Measurements from ENCODE around the gene WDR76. TPM values are rescaled to one million over a fixed set of nuclear protein-coding genes. Genes with fewer than 3 reads are reported as not detected.
A peak's percentile ranks its signal among the peaks of the same experiment; 100 is the strongest.

The WDR76 gene
- total RNA-seq, 1 experiment from 2014 or later, result 27.2 TPM

- H3K4me1 ChIP-seq (replicated peaks; ENCODE audit: insufficient read depth), result peaks cover 18% of the 10 kb centered on the region
- no peak for DNase-seq
- H3K4me2 ChIP-seq, result no peak overlapping the region
- POLR2A ChIA-PET (ENCODE audit: unreplicated experiment), result no interaction called here
- H3K36me3 ChIP-seq (ENCODE audit: low read depth), result no peaks in the 10 kb centered on the region
- intact Hi-C loops (cut with micrococcal nuclease; ENCODE audit: unreplicated experiment), result no loop called here
- CTCF ChIA-PET, result no interaction called here
- H2AFZ ChIP-seq, result no peak overlapping the region
- H3K27me3 ChIP-seq (ENCODE audit: insufficient read depth, low read depth), result no peaks in the 10 kb centered on the region
- no peak overlapping the region for H3K27ac ChIP-seq
- H3K9me2 ChIP-seq (ENCODE audit: insufficient read depth), result no peaks in the 10 kb centered on the region
- no peaks in the 10 kb centered on the region for H4K20me1 ChIP-seq (ENCODE audit: insufficient read depth)
- no peak for TF ChIP-seq EZH2 (IDR thresholded peaks at IDR 0.05; ENCODE audit: low read depth)
- TF ChIP-seq CTCF (conservative IDR thresholded peaks at IDR 0.05), result no peak
- H3K79me2 ChIP-seq (ENCODE audit: low read depth), result no peaks in the 10 kb centered on the region
- no peaks in the 10 kb centered on the region for H3K9me3 ChIP-seq (ENCODE audit: insufficient read depth, low read depth)
- H3K4me3 ChIP-seq, result no peak overlapping the region
- H3F3A ChIP-seq (ENCODE audit: insufficient read depth, low read depth), result peaks cover 3% of the 10 kb centered on the region; the same call in 1 of the 2 replicates
- BruUV-seq (replicated peaks), result no TSS peak
These were observed 85.4 kb downstream of the WDR76 start for GRCh38 chr15:43912208-43912607.

- Histone ChIP-seq H4K20me1 (ENCODE audit: insufficient read depth) (no peaks in the 10 kb centered on the region), H3K36me3 (ENCODE audit: low read depth) (no peaks in the 10 kb centered on the region), H3K9me3 (ENCODE audit: insufficient read depth, low read depth) (no peaks in the 10 kb centered on the region), H3K27me3 (ENCODE audit: insufficient read depth, low read depth) (no peaks in the 10 kb centered on the region), H3K27ac (no peak overlapping the region), H3K4me3 (no peak overlapping the region), H3K79me2 (ENCODE audit: low read depth) (no peaks in the 10 kb centered on the region), H3F3A (ENCODE audit: insufficient read depth, low read depth) (peaks cover 3% of the 10 kb centered on the region; the same call in 1 of the 2 replicates), H2AFZ (no peak overlapping the region), H3K4me1 (replicated peaks; ENCODE audit: insufficient read depth) (peaks cover 18% of the 10 kb centered on the region), H3K4me2 (peak overlapping the region; percentile 9; the same call in 1 of the 2 replicates), H3K9me2 (ENCODE audit: insufficient read depth) (no peaks in the 10 kb centered on the region)
- no TSS peak for BruUV-seq (replicated peaks)
- ChIA-PET POLR2A (ENCODE audit: unreplicated experiment) (interaction anchor here (0.6 to 0.7 kb wide), 4 partner anchors 81 to 630 kb away, joined by 3 to 11 read pairs (median 6); no protein-coding TSS in a partner anchor), CTCF (interaction anchor here (0.5 to 1.0 kb wide), 3 partner anchors 35 to 1008 kb away, joined by 3 to 7 read pairs (median 4); no protein-coding TSS in a partner anchor)
- intact Hi-C loops (cut with micrococcal nuclease; ENCODE audit: unreplicated experiment), result no loop called here
- no peak for TF ChIP-seq CTCF (conservative IDR thresholded peaks at IDR 0.05)
- TF ChIP-seq EZH2 (IDR thresholded peaks at IDR 0.05; ENCODE audit: low read depth), result no peak
- DNase-seq, result peak; percentile 71 to 86
These were observed 86.4 kb downstream of the WDR76 start for GRCh38 chr15:43913026-43913780.

GRCh38 chr15:43913941-43914340 is 87.1 kb downstream of the WDR76 start:
- intact Hi-C loops (cut with micrococcal nuclease; ENCODE audit: unreplicated experiment), result no loop called here
- CTCF ChIA-PET, result interaction anchor here (0.6 to 1.0 kb wide), 3 partner anchors 117 to 152 kb away, joined by 4 to 9 read pairs (median 4); no protein-coding TSS in a partner anchor
- no peaks in the 10 kb centered on the region for H3K36me3 ChIP-seq (ENCODE audit: low read depth)
- H3K4me3 ChIP-seq, result no peak overlapping the region
- H2AFZ ChIP-seq, result no peak overlapping the region
- no peaks in the 10 kb centered on the region for H3K79me2 ChIP-seq (ENCODE audit: low read depth)
- POLR2A ChIA-PET (ENCODE audit: unreplicated experiment), result no interaction called here
- no peak overlapping the region for H3K27ac ChIP-seq
- no peak overlapping the region for H3K4me2 ChIP-seq
- no TSS peak for BruUV-seq (replicated peaks)
- H4K20me1 ChIP-seq (ENCODE audit: insufficient read depth), result no peaks in the 10 kb centered on the region
- H3K27me3 ChIP-seq (ENCODE audit: insufficient read depth, low read depth), result no peaks in the 10 kb centered on the region
- no peak for DNase-seq
- H3K4me1 ChIP-seq (replicated peaks; ENCODE audit: insufficient read depth), result peaks cover 18% of the 10 kb centered on the region
- no peaks in the 10 kb centered on the region for H3K9me3 ChIP-seq (ENCODE audit: insufficient read depth, low read depth)
- TF ChIP-seq EZH2 (IDR thresholded peaks at IDR 0.05; ENCODE audit: low read depth) (no peak), CTCF (conservative IDR thresholded peaks at IDR 0.05) (no peak)
- peaks cover 3% of the 10 kb centered on the region; the same call in 1 of the 2 replicates for H3F3A ChIP-seq (ENCODE audit: insufficient read depth, low read depth)
- H3K9me2 ChIP-seq (ENCODE audit: insufficient read depth), result no peaks in the 10 kb centered on the region

Measured in PC-9 (cell line).